HG02798 (cell line): ENCODE measurements around the gene ACCSL.

Source experiments
- ATAC-seq: cut with Tn5 transposase; IDR thresholded peaks from one replicate; pipeline ENCODE4 v1.9.1; 2021; ENCODE audit warnings: mild to moderate bottlenecking; ENCODE audit not compliant: unreplicated experiment, poor library complexity

ACCSL gene

GRCh38 chr11:44049832-44050231, 2.1 kb downstream of the ACCSL start:
- ATAC-seq, result no peak

GRCh38 chr11:44051171-44051570, 3.4 kb downstream of the ACCSL start:
- no peak for ATAC-seq

GRCh38 chr11:44057340-44057739, 9.6 kb downstream of the ACCSL start:
- ATAC-seq, result no peak

DNA sequence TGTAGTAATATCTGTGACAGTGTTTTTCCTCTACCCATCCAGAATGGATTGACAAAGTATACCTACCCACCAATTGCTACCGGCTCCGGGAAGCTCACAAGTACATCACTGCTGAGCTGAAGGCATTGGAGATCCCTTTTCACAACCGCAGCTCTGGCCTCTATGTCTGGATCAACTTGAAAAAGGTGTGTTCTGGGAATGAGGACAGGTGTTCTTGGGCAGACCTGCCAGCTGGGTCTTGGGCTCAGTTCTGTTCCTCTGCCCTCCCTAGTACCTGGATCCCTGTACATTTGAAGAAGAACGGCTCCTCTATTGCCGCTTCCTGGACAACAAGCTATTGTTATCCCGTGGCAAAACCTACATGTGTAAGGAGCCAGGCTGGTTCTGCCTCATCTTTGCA, 10.5 kb downstream of the ACCSL start:
- ATAC-seq, result no peak

- no peak for ATAC-seq
Observed at GRCh38 chr11:44065161-44065661, 17.4 kb downstream of the ACCSL start.

- peak; percentile 97 for ATAC-seq
Observed at GRCh38 chr11:44065841-44066731, 18.3 kb downstream of the ACCSL start, which contains the start of gene ACCS. Gene ACCS, plus strand, starts transcription at chr11:44066270. Its CDS starts 1,358 bp downstream, at chr11:44067628.

GRCh38 chr11:44066732-44067141, 19.0 kb downstream of the ACCSL start:
- ATAC-seq, result no peak

DNA sequence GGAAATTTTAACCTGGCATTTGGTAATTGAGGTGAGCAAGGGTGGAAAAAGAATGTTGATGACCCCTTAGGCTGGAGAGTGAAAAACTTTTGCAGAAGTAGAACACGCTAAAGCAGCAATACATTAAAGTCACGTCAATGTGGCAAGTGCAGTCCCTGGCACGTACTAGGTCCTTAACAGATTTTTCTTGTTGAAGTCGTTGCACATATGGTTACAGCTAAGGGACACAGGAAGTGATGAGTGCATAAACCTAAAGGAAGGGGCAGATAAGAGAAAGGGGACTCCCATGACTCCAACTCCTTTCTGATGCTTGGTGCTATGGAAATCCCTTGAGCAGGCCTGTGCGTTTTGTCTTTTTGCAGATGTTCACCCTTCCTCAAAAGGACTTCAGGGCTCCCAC, 19.5 kb downstream of the ACCSL start:
- no peak for ATAC-seq

DNA sequence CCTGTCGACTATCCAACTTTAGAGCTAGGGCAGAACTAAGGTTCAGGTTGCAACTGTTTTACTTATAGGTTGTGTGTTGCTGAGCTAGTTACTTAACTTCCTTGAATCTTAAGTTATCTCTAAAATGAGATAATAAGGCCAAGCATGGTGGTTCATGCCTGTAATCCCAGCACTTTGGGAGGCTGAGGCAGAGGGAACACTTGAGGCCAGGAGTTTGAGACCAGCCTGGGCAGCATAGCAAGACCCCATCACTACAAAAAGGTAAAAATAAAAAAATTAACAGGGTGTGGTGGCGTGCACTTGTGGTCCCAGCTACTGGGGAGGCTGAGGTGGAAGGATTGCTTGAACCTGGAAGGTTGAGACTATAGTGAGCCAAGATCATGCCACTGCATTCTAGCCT, 20.4 kb downstream of the ACCSL start:
- no peak for ATAC-seq

- ATAC-seq, result no peak
Observed at GRCh38 chr11:44071157-44071556, 23.4 kb downstream of the ACCSL start.

- ATAC-seq, result no peak
Observed at GRCh38 chr11:44072757-44073658, 25.2 kb downstream of the ACCSL start.

- ATAC-seq, result no peak
Observed at GRCh38 chr11:44078794-44079193, 31.0 kb downstream of the ACCSL start.

DNA sequence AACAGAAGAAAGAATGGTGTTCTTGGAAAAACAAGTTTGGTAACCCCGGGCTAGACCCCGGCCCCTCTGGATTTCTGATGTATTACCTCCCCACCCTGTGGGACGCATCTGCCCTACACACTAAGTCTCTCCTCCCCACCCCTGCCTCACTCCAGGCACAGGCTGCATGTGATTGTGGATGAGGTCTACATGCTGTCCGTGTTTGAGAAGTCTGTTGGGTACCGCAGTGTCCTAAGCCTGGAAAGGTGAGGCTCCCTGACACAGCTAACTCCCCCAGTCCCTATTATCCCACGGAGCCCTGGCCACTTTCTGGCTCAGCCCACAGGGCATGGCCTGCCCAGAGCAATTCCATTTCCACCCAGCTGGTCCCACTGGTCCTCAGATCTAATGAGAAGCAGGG, 31.6 kb downstream of the ACCSL start:
- ATAC-seq, result no peak

DNA sequence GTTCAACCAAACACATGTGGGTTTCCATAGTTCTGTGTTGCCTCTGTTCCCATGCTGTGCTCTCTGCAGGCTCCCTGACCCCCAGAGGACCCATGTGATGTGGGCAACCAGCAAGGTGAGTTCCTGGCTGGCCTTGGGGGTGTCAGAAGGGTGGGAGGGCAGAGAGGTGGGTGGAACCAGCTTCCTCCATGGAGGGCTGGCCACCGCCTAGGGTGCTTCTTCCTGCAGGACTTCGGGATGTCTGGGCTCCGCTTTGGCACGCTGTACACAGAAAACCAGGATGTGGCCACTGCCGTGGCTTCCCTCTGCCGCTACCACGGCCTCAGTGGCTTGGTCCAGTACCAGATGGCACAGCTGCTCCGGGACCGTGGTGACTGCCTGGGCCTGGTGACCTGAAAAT, 33.2 kb downstream of the ACCSL start:
- no peak for ATAC-seq

- ATAC-seq, result no peak
Observed at GRCh38 chr11:44082645-44083044, 34.9 kb downstream of the ACCSL start.

DNA sequence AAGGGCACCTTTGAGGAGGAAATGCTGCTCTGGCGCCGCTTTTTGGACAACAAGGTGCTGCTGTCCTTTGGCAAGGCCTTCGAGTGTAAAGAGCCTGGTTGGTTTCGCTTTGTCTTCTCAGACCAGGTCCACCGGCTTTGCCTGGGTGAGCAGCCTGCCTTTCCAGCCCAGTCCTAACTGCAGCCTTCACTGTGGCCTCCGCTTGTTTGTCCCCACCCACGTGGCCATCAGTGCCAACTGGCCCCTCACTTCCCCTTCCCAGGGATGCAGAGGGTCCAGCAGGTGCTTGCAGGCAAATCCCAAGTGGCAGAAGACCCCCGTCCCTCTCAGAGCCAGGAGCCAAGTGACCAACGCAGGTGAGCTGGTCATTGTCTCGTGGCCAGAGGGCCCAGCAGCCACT, 35.7 kb downstream of the ACCSL start:
- ATAC-seq, result no peak

DNA sequence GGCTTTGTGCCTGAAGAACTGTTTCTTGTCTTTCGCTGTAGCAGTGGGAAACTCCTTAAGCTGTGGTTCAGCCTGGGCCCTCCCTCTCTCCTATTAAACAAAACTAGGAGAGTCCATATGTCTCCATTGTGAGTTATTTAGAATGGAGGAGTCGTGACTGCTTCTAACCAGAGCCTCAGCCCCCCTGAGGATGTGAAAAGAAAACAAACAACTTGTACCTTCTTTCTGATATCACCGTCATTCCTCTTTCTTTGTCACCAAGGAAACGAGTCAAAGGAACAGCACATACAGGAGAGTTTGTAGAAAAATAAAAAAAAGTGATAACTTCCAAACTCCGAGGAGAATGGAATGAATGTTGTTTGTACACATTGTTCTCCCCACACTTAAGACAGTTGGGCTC, 36.1 kb downstream of the ACCSL start:
- no peak for ATAC-seq

DNA sequence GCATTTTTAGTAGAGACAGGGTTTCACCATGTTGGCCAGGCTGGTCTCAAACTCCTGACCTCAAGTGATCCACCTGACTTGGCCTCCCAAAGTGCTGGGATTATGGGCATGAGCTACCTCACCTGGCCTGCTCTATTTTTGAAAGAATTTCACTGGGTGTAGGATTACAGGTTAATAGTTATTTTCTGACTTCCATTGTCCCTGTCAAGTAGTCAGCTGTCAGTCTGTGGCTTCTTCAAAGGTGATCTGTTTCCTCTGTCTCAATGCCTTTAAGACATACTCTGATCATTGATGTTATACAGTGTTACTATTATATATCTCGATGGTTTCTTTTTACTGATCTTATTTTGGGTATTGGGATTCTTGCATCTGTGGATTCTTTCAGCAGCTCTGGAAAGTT, 37.5 kb downstream of the ACCSL start:
- ATAC-seq, result no peak

DNA sequence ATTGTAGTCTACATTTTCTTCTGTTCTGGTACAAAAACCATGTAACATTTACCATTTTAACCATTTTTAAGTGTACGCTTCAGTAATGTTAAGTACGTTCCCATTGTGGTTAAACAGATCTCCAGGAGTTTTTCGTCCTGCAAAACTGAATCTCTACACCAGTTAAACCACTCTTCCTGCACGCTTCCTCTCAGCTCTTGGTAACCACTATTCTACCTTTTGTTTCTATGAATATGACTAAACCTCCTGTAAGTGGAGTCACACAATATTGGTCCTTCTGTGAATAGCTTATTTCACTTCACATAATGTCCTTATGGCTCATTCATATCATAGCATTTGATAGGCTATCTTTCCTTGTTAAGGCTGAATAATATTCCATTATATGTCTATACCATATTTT, 40.6 kb downstream of the ACCSL start:
- no peak for ATAC-seq

- no peak for ATAC-seq
Observed at GRCh38 chr11:44088871-44089270, 41.1 kb downstream of the ACCSL start.

DNA sequence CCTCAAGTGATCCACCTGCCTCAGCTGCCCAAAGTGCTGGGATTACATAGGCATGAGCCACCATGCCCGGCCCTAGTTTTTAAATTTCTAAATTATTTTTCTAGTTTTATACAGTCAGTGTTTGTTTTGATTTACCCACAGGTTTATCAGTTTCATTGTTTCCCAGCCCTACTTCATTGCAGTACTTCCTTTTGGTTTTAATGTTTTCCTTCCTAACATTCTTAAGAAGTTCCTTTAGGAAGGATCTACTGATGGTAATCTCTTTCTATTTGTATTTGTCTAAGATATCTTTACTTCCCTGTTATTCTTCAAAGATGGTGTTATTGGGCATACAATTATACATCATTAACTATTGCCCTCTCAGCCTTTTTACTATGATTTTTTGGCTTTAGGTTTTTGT, 42.8 kb downstream of the ACCSL start:
- no peak for ATAC-seq
